HepG2 (cell line): ENCODE measurements around the gene AARSD1.

ENCODE experiments used
- CHD4 ChIP-seq: fragments of 200-600 bp; sonication (generic); IDR thresholded peaks from 2 replicates; pipeline ENCODE4 v1.7.0; 2017; ENCODE audit warnings: mild to moderate bottlenecking, low read length, borderline replicate concordance
- HOXA5 ChIP-seq: sonication (generic); formaldehyde crosslinking; IDR thresholded peaks from 2 replicates; pipeline ENCODE4 v1.4.0; 2020; ENCODE audit warnings: missing genetic modification reagents
- MEIS1 ChIP-seq: sonication (generic); formaldehyde crosslinking; IDR thresholded peaks from 2 replicates; pipeline ENCODE4 v1.9.0; 2021; ENCODE audit warnings: mild to moderate bottlenecking, missing genetic modification reagents, moderate library complexity, borderline replicate concordance
- ZNF33B ChIP-seq: sonication (generic); formaldehyde crosslinking; IDR thresholded peaks from 2 replicates; pipeline ENCODE4 v1.5.1; 2020; ENCODE audit warnings: mild to moderate bottlenecking, missing genetic modification reagents
- TF ChIP-seq, protein P1 (sequence below): sonication (generic); formaldehyde crosslinking; IDR thresholded peaks from 2 replicates; pipeline ENCODE4 v1.5.0; 2020; ENCODE audit warnings: mild to moderate bottlenecking, missing genetic modification reagents, moderate library complexity
- TF ChIP-seq, protein P2 (sequence below): IDR thresholded peaks from 2 replicates; pipeline ENCODE4 v1.6.1; 2016; ENCODE audit warnings: low read depth, borderline replicate concordance

DNA sequence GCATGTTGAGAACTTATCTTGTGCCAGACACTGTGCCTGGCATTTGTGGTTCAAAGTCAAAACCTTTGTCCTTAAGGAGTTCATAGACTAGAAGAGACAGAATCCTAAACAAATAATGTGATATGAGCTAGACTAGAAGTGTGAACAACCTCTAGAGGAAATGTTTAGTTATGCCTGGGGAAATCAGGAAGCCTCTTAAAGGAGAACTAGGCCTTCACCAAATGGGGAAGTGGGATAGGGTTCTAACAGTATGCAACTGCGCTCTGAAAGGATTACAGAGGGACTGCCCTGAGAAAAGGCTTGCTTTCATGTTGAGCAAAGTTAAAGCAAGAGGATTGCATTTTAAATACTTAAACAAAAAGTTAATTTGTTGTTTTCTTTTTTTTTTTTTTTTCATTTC, 21.0 kb upstream of the AARSD1 start:
- TF ChIP-seq, protein P1, sequence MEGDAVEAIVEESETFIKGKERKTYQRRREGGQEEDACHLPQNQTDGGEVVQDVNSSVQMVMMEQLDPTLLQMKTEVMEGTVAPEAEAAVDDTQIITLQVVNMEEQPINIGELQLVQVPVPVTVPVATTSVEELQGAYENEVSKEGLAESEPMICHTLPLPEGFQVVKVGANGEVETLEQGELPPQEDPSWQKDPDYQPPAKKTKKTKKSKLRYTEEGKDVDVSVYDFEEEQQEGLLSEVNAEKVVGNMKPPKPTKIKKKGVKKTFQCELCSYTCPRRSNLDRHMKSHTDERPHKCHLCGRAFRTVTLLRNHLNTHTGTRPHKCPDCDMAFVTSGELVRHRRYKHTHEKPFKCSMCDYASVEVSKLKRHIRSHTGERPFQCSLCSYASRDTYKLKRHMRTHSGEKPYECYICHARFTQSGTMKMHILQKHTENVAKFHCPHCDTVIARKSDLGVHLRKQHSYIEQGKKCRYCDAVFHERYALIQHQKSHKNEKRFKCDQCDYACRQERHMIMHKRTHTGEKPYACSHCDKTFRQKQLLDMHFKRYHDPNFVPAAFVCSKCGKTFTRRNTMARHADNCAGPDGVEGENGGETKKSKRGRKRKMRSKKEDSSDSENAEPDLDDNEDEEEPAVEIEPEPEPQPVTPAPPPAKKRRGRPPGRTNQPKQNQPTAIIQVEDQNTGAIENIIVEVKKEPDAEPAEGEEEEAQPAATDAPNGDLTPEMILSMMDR (CRISPR knock-in tag), result no peak
- TF ChIP-seq, protein P2, sequence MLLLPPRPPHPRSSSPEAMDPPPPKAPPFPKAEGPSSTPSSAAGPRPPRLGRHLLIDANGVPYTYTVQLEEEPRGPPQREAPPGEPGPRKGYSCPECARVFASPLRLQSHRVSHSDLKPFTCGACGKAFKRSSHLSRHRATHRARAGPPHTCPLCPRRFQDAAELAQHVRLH (CRISPR knock-in tag), result no peak
- TF ChIP-seq ZNF33B (CRISPR knock-in tag) (no peak), HOXA5 (CRISPR knock-in tag) (no peak), MEIS1 (CRISPR knock-in tag) (no peak), CHD4 (no peak)
